H1 (cell line): ENCODE data around the gene KLF12. TPM values are rescaled to one million over a fixed set of nuclear protein-coding genes. Genes with fewer than 3 reads are reported as not detected.

ENCODE experiments used
- CTCF ChIA-PET: fragments of 300-600 bp; sonication (Branson Sonifier 250); formaldehyde crosslinking; loops from one replicate; lab custom pipeline; 2021; ENCODE audit not compliant: partially characterized antibody; lab: Charles Lee
- POLR2A ChIA-PET: fragments of 300-600 bp; sonication (Branson Sonifier 250); formaldehyde crosslinking; loops from one replicate; lab custom pipeline; 2021; ENCODE audit warnings: inconsistent platforms; ENCODE audit not compliant: partially characterized antibody; lab: Charles Lee
- DNase-seq, 2 experiments: peaks; one replicate each; pipeline versions ENCODE4 v3.0.0 to v3.0.0-alpha.2; 2010 to 2022; ENCODE audit warnings: low spot score in 2 of 2, low read depth in 1 of 2, mixed read lengths in 1 of 2
- FAIRE-seq: peaks from 2 replicates; lab custom pipeline; 2011; peaks lifted over from hg19 to GRCh38; lab: Jason Lieb, UNC
- H2AFZ ChIP-seq: 2 replicates; pipeline ENCODE4 v1.8.1; 2012; ENCODE audit warnings: low read length, inconsistent platforms
- H2AK5ac ChIP-seq: 2 replicates; pipeline ENCODE4 v1.6.1; 2013; ENCODE audit warnings: low read depth, low read length
- H2BK120ac ChIP-seq: replicated peaks from 2 replicates; pipeline ENCODE3; 2013; ENCODE audit warnings: low read depth, low read length, inconsistent platforms
- H2BK12ac ChIP-seq: 2 replicates; pipeline ENCODE4 v1.6.1; 2013; ENCODE audit warnings: low read depth, low read length
- H2BK15ac ChIP-seq: 2 replicates; pipeline ENCODE4 v1.6.1; 2013; ENCODE audit warnings: low read length
- H2BK20ac ChIP-seq: 2 replicates; pipeline ENCODE4 v1.6.1; 2013; ENCODE audit warnings: low read length
- H2BK5ac ChIP-seq: 2 replicates; pipeline ENCODE4 v1.6.1; 2013; ENCODE audit warnings: low read depth, low read length
- H3K14ac ChIP-seq: 2 replicates; pipeline ENCODE4 v1.6.1; 2013; ENCODE audit warnings: inconsistent platforms; ENCODE audit not compliant: insufficient read length
- H3K18ac ChIP-seq: 2 replicates; pipeline ENCODE4 v1.6.1; 2013; ENCODE audit warnings: low read length; ENCODE audit errors: extremely low read depth
- H3K23ac ChIP-seq: 2 replicates; pipeline ENCODE4 v1.6.1; 2013; ENCODE audit warnings: inconsistent platforms; ENCODE audit not compliant: insufficient read length
- H3K23me2 ChIP-seq: 2 replicates; pipeline ENCODE4 v1.6.1; 2013; ENCODE audit warnings: low read depth, low read length
- H3K27ac ChIP-seq: 2 replicates; pipeline ENCODE4 v1.6.1; 2011; ENCODE audit warnings: low read depth, low read length, inconsistent platforms
- H3K27me3 ChIP-seq, 4 experiments: replicated peaks in 1 of 4; 1 replicate in 1 of 4; 2 replicates in 3 of 4; pipeline versions ENCODE4 v1.6.1 to v1.8.1; 2011 to 2013; ENCODE audit warnings: low read length in 3 of 4, mild to moderate bottlenecking in 3 of 4, inconsistent platforms in 2 of 4, mixed read lengths in 2 of 4, moderate library complexity in 1 of 4; ENCODE audit not compliant: control insufficient read depth in 3 of 4, insufficient read depth in 3 of 4; ENCODE audit errors: extremely low read depth in 1 of 4
- H3K36me3 ChIP-seq, 4 experiments: 2 replicates each; pipeline versions ENCODE4 v1.6.1 to v1.8.1; 2011 to 2013; ENCODE audit warnings: mild to moderate bottlenecking in 4 of 4, low read length in 3 of 4, moderate library complexity in 2 of 4, control low read depth in 1 of 4, inconsistent platforms in 1 of 4; ENCODE audit not compliant: insufficient read depth in 4 of 4, control insufficient read depth in 2 of 4
- H3K4ac ChIP-seq: replicated peaks from 2 replicates; pipeline ENCODE3; 2013; ENCODE audit warnings: low read length, low read depth, mixed read lengths, inconsistent platforms; ENCODE audit not compliant: insufficient read length
- H3K4me1 ChIP-seq, 4 experiments: replicated peaks in 1 of 4; 1 replicate in 1 of 4; 2 replicates in 3 of 4; pipeline versions ENCODE4 v1.6.1 to v1.8.1; 2011 to 2013; ENCODE audit warnings: low read length in 3 of 4, inconsistent platforms in 2 of 4, mixed read lengths in 1 of 4; ENCODE audit not compliant: insufficient read depth in 4 of 4, control insufficient read depth in 3 of 4
- H3K4me2 ChIP-seq, 2 experiments: 2 replicates each; pipeline versions ENCODE4 v1.6.1 to v1.8.1; 2011 to 2013; ENCODE audit warnings: low read depth in 2 of 2, low read length in 2 of 2, control low read depth in 1 of 2, inconsistent platforms in 1 of 2, mild to moderate bottlenecking in 1 of 2; ENCODE audit not compliant: insufficient read depth in 1 of 2
- H3K4me3 ChIP-seq, 4 experiments: fragments of 200-600, 300-600 bp in 1 of 4; sonication (generic), shearing (Covaris generic), sonication (Bioruptor Twin) in 1 of 4; 2 replicates each; pipeline versions ENCODE4 v1.5.1 to v1.8.1; 2011 to 2016; ENCODE audit warnings: low read length in 4 of 4, low read depth in 3 of 4, control low read depth in 2 of 4, inconsistent platforms in 2 of 4, mild to moderate bottlenecking in 2 of 4, mixed read lengths in 1 of 4, moderate library complexity in 1 of 4; ENCODE audit not compliant: insufficient read depth in 2 of 4; ENCODE audit errors: extremely low read depth in 1 of 4
- H3K56ac ChIP-seq: replicated peaks from 2 replicates; pipeline ENCODE3; 2013; ENCODE audit warnings: low read depth, mild to moderate bottlenecking, mixed read lengths, low read length, inconsistent platforms; ENCODE audit not compliant: insufficient read length
- H3K79me1 ChIP-seq: 2 replicates; pipeline ENCODE4 v1.6.1; 2013; ENCODE audit warnings: low read depth, low read length, control low read depth
- H3K79me2 ChIP-seq, 2 experiments: 2 replicates each; pipeline versions ENCODE4 v1.6.1 to v1.8.1; 2012 to 2013; ENCODE audit warnings: low read length in 2 of 2, mild to moderate bottlenecking in 2 of 2, inconsistent platforms in 1 of 2; ENCODE audit not compliant: insufficient read depth in 2 of 2, control insufficient read depth in 1 of 2
- H3K9ac ChIP-seq, 4 experiments: replicated peaks in 1 of 4; 1 replicate in 1 of 4; 2 replicates in 3 of 4; pipeline versions ENCODE4 v1.6.1 to v1.8.1; 2011 to 2013; ENCODE audit warnings: low read depth in 3 of 4, low read length in 3 of 4, control low read depth in 2 of 4, mild to moderate bottlenecking in 2 of 4, moderate library complexity in 2 of 4, inconsistent platforms in 1 of 4; ENCODE audit errors: extremely low read depth in 1 of 4
- H3K9me3 ChIP-seq, 2 experiments: 2 replicates each; pipeline versions ENCODE4 v1.6.1 to v1.8.1; 2012 to 2013; ENCODE audit warnings: mild to moderate bottlenecking in 2 of 2, moderate library complexity in 2 of 2, control low read depth in 1 of 2, inconsistent platforms in 1 of 2, low read depth in 1 of 2, low read length in 1 of 2, mixed read lengths in 1 of 2; ENCODE audit not compliant: insufficient read depth in 2 of 2
- H4K20me1 ChIP-seq, 2 experiments: replicated peaks in 1 of 2; 2 replicates each; pipeline versions ENCODE3 to v1.8.1; 2011 to 2013; ENCODE audit warnings: inconsistent platforms in 2 of 2, low read length in 2 of 2, mild to moderate bottlenecking in 1 of 2; ENCODE audit not compliant: insufficient read depth in 2 of 2, control insufficient read depth in 1 of 2
- H4K5ac ChIP-seq: 2 replicates; pipeline ENCODE4 v1.6.1; 2013; ENCODE audit warnings: low read length, low read depth, mixed read lengths, inconsistent platforms; ENCODE audit not compliant: insufficient read length
- H4K8ac ChIP-seq: 2 replicates; pipeline ENCODE4 v1.8.0; 2013; ENCODE audit warnings: mild to moderate bottlenecking, moderate library complexity, low read length, inconsistent platforms; ENCODE audit not compliant: insufficient read depth; ENCODE audit errors: extremely low read depth
- H4K91ac ChIP-seq: replicated peaks from 2 replicates; pipeline ENCODE3; 2013; ENCODE audit warnings: low read length, mixed read lengths, inconsistent platforms; ENCODE audit not compliant: insufficient read length
- CBX8 ChIP-seq: fragments of 300-800, 300-1000 bp; sonication (generic); IDR thresholded peaks from 2 replicates; pipeline ENCODE4 v1.7.1; 2016; ENCODE audit warnings: low read depth, low read length, borderline replicate concordance
- CHD1 ChIP-seq: IDR thresholded peaks from 2 replicates; pipeline ENCODE4 v1.6.1; 2012; ENCODE audit warnings: low read depth, low read length, improper control_type of control experiment
- CTBP2 ChIP-seq: IDR thresholded peaks from 2 replicates; pipeline ENCODE4 v1.7.0; 2011; ENCODE audit warnings: borderline replicate concordance, mild to moderate bottlenecking, moderate library complexity, mixed read lengths, low read length; ENCODE audit not compliant: insufficient read depth, insufficient read length
- EZH2 ChIP-seq: fragments of 200-600 bp; sonication (generic); IDR thresholded peaks from 2 replicates; pipeline ENCODE4 v1.7.1; 2012; ENCODE audit warnings: low read depth, mild to moderate bottlenecking, moderate library complexity, low read length, inconsistent platforms; ENCODE audit not compliant: severe bottlenecking
- KDM4A ChIP-seq: IDR thresholded peaks from one replicate; pipeline ENCODE4 v1.7.1; 2012; ENCODE audit warnings: low read depth, mild to moderate bottlenecking, moderate library complexity, low read length, inconsistent platforms; ENCODE audit not compliant: severe bottlenecking
- KDM5A ChIP-seq: fragments of 200-600 bp; IDR thresholded peaks from 2 replicates; pipeline ENCODE4 v1.7.1; 2012; ENCODE audit warnings: mild to moderate bottlenecking, low read length, inconsistent platforms, mixed read lengths
- PHF8 ChIP-seq: fragments of 200-600 bp; sonication (generic); conservative IDR thresholded peaks from 2 replicates; pipeline ENCODE4 v1.7.1; 2012; ENCODE audit warnings: low read depth, mild to moderate bottlenecking, inconsistent platforms, low read length, moderate library complexity
- RFX5 ChIP-seq: IDR thresholded peaks from 2 replicates; pipeline ENCODE4 v1.6.1; 2011; ENCODE audit warnings: low read depth, low read length, improper control_type of control experiment, borderline replicate concordance
- SIN3A ChIP-seq, 2 experiments: IDR thresholded peaks in 1 of 2; conservative IDR thresholded peaks in 1 of 2; 2 replicates each; pipeline ENCODE4 v1.6.1; 2011 to 2012; ENCODE audit warnings: low read length in 2 of 2, improper control_type of control experiment in 1 of 2, low read depth in 1 of 2, mild to moderate bottlenecking in 1 of 2
- TCF12 ChIP-seq: IDR thresholded peaks from 2 replicates; pipeline ENCODE4 v1.6.1; 2011; ENCODE audit warnings: low read depth, mild to moderate bottlenecking, low read length
- TEAD4 ChIP-seq: IDR thresholded peaks from 2 replicates; pipeline ENCODE4 v1.6.1; 2012; ENCODE audit warnings: low read depth, low read length, inconsistent platforms, mixed read lengths
- YY1 ChIP-seq: IDR thresholded peaks from 2 replicates; pipeline ENCODE4 v1.6.1; 2011; ENCODE audit warnings: low read depth, mild to moderate bottlenecking, low read length
- WGBS, 2 experiments: shearing (Covaris generic) in 1 of 2; methylation state at CpG; one replicate each; pipeline versions ENCODE4 v1.1.6 to v1.1.7; 2013 to 2015; ENCODE audit warnings: low lambda C conversion rate in 2 of 2, mixed read lengths in 2 of 2, inconsistent platforms in 1 of 2, low coverage in 1 of 2, missing lambda C conversion rate in 1 of 2; ENCODE audit not compliant: insufficient replicate concordance in 2 of 2, insufficient coverage in 1 of 2, insufficient read length in 1 of 2; ENCODE audit errors: extremely low coverage in 1 of 2, missing lambda C conversion rate in 1 of 2; 5-methylcytosine and 5-hydroxymethylcytosine counted together
- polyA plus RNA-seq, 7 experiments: library from polyadenylated mRNA; depleted of rRNA in 3 of 7; stranded (reverse) in 5 of 7; unstranded in 2 of 7; fragments of >200 nt in 5 of 7; fragments of 200-250 nt in 2 of 7; gene quantifications; 1 replicate in 5 of 7; 2 replicates in 1 of 7; 4 replicates in 1 of 7; pipeline versions ENCODE4 v1.2.1 to v1.2.3, GENCODE V29; 2011 to 2013; ENCODE audit warnings: missing spikeins in 2 of 7, mixed read lengths in 2 of 7
- total RNA-seq: library from RNA; stranded (reverse); fragmentation: NEBNext Ultra II Directional; extraction: Animal tissue kit (Norgen Biotek cat#: 25700); gene quantifications from 2 replicates; pipeline ENCODE4 v1.2.1, GENCODE V29; 2021

KLF12 gene
- total and polyA plus RNA-seq, 2 of the 8 experiments (the other 6 are each of a cell fraction or from before 2014, with no cell fraction given), result 6.6 to 12.1 TPM

DNA sequence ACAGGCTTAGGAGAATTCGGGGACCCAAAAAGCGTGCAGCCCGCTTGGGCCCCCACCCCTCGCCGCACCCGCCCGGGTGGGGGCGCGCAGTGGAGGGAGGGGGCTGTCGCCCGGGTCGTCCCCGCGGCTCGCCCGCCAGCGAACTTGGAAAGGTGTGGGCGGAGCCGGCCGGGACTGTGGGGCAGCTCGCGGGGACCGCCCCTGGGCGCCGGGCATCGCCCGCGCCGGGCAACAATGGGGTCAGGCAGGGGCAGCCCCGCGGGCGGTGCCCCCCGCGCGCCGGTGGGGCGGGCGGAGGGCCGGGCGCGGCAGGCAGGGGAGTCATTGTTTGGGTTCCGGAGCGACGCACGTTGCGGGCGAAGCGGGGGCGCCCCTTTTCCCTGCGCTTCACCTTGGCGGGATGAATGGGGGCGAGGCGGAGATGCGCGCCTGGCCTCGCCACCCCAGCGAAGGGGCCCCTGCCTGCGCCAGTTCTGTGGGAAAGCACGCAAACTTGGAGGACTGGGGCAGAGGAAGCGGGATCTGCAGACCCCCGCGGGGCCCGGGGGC lies 647 bp upstream of the KLF12 start:
- H3K79me2 ChIP-seq, result peaks cover 0 to 31% of the 10 kb centered on the region in 2 experiments; a peak in 3 of 4 replicates
- peak overlapping the region; percentile 73 for H3K56ac ChIP-seq
- no peaks in the 10 kb centered on the region for H4K20me1 ChIP-seq
- no peak overlapping the region for H3K4ac ChIP-seq
- no peak overlapping the region for H3K14ac ChIP-seq
- CTCF ChIA-PET, result interaction anchor here (1.4 kb wide), 1 partner anchor 152 kb away, joined by 7 read pairs; no protein-coding TSS in a partner anchor
- H3K4me3 ChIP-seq, result peak overlapping the region; percentile 79 to 100 (median 83)
- no peak overlapping the region for H2BK120ac ChIP-seq
- peaks cover 22% of the 10 kb centered on the region for H3K23me2 ChIP-seq
- DNase-seq, result peak in 1 of 2 experiments; percentile 80
- H3K23ac ChIP-seq, result no peak overlapping the region
- H4K5ac ChIP-seq, result peak overlapping the region; percentile 80
- H3K18ac ChIP-seq, result peak overlapping the region; percentile 56
- POLR2A ChIA-PET, result interaction anchor here (1.1 kb wide), 1 partner anchor 153 kb away, joined by 3 read pairs; no protein-coding TSS in a partner anchor
- peak overlapping the region; percentile 87 for H4K91ac ChIP-seq
- no peaks in the 10 kb centered on the region for H3K9me3 ChIP-seq
- H3K27me3 ChIP-seq, result no peaks in the 10 kb centered on the region; a peak in 1 of 7 replicates
- FAIRE-seq, result no peak
- peak overlapping the region; percentile 82 for H3K27ac ChIP-seq
- peak overlapping the region; percentile 65 to 80 (median 70) for H3K9ac ChIP-seq
- no peak overlapping the region; the same call in 1 of the 2 replicates for H2BK5ac ChIP-seq
- H3K36me3 ChIP-seq, result no peaks in the 10 kb centered on the region
- no peak overlapping the region for H2AK5ac ChIP-seq
- peaks cover 2 to 5% (median 3%) of the 10 kb centered on the region in 4 experiments; a peak in 5 of 7 replicates for H3K4me1 ChIP-seq
- H3K79me1 ChIP-seq, result no peaks in the 10 kb centered on the region
- no peak overlapping the region for H2BK20ac ChIP-seq
- H2AFZ ChIP-seq, result peak overlapping the region; percentile 81; the same call in 1 of the 2 replicates
- H2BK12ac ChIP-seq, result no peak overlapping the region
- no peak overlapping the region for H2BK15ac ChIP-seq
- no CpG with 5 or more reads among the region's 63 CpGs for WGBS, 2 experiments
- H4K8ac ChIP-seq, result peak overlapping the region; percentile 99
- peak overlapping the region; percentile 84 to 93 for H3K4me2 ChIP-seq
- no peak for TF ChIP-seq TEAD4
- no peak for TF ChIP-seq CHD1
- TF ChIP-seq CTBP2, result no peak
- 0 out of 4 replicates have a peak, but pooled peaks of 1 of the 2 experiments have one; percentile 6 for TF ChIP-seq SIN3A (conservative IDR thresholded peaks at IDR 0.05 in 1 of 2, IDR thresholded peaks at IDR 0.05 in 1 of 2; ENCODE audit: low read depth in 1 of 2, low read length in 2 of 2)
- TF ChIP-seq CBX8, result no peak
- TF ChIP-seq RFX5, result no peak
- peak; percentile 83 for TF ChIP-seq KDM4A
- no peak for TF ChIP-seq EZH2
- peak; percentile 55 for TF ChIP-seq PHF8
- no peak for TF ChIP-seq YY1
- no peak for TF ChIP-seq TCF12
- no peak for TF ChIP-seq KDM5A
